ENCODE measurements around the gene SCNN1B.

The SCNN1B gene

DNA sequence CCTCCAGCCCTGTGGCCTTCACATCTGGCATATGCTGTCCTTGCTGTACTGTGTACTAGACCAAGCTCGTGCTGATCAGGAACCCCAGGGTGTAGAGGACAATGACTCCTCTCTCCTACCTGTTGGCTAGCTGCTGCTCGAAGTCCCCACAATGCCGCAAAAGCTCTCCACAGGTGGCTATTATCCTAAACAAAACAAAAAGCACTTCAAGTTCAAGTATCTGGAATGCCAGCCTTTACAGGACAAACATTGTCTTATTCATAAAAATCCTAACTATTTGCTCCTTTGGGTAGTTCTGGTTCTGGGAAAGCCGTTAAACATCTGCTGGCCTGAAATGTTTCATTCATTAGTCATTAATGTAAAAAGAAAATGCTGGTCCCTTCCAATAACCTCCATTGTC, 108.1 kb downstream of the SCNN1B start:
- DNase-seq: no peak

GRCh38 chr16:23414731-23415130, 112.6 kb downstream of the SCNN1B start:
- no peak for DNase-seq

DNA sequence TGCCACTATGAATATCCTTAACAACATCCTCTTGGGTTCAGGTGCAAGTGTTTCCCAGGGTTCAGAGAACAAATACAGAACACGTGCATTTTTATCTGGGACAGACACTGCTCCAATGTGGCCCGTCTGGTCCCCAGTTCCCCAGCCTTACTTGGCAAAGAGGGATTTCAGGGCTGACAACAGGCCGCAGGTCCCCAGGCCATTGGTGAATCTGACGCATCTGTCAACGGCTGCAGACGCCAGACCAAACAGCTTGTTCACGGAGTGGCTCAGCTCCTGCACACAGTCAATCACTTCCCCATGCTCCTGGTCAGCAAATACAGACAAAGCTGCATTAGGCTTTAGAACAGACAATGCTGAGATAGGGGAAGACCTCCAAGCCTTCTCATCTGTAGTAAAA, 114.7 kb downstream of the SCNN1B start:
- no peak for DNase-seq

- no peak for DNase-seq
These were observed 117.9 kb downstream of the SCNN1B start for GRCh38 chr16:23420011-23420410.

GRCh38 chr16:23423496-23424049, 121.5 kb downstream of the SCNN1B start:
- no peak for DNase-seq

GRCh38 chr16:23424292-23424958, 122.3 kb downstream of the SCNN1B start:
- DNase-seq: no peak

GRCh38 chr16:23428351-23428750, 126.2 kb downstream of the SCNN1B start:
- no peak for DNase-seq
